PC-3 (cell line): ENCODE measurements around the gene FALEC. TPM values are rescaled to one million over a fixed set of nuclear protein-coding genes. Genes with fewer than 3 reads are reported as not detected.
A peak's percentile ranks its signal among the peaks of the same experiment; 100 is the strongest.

Experiments used
- ATAC-seq: fragments of 200-7000 bp; cut with Tn5 transposase; 2 replicates; pipeline ENCODE4 v1.9.1; 2020; ENCODE audit warnings: mild to moderate bottlenecking, moderate library complexity
- BruUV-seq: library from RNA; stranded (reverse); fragments of 400-500 nt; replicated peaks from 2 replicates; lab custom pipeline; 2021; lab: Mats Ljungman, UMichigan
- CTCF ChIA-PET: fragments of 300-600 bp; sonication (Branson Sonifier 250); formaldehyde crosslinking; loops from one replicate; lab custom pipeline; 2022; ENCODE audit warnings: antibody characterized with exemption; lab: Charles Lee
- POLR2A ChIA-PET: fragments of 300-600 bp; sonication (Branson Sonifier 250); formaldehyde crosslinking; loops from one replicate; lab custom pipeline; 2022; ENCODE audit warnings: antibody characterized with exemption; ENCODE audit not compliant: unreplicated experiment; lab: Charles Lee
- DNase-seq: peaks from one replicate; pipeline ENCODE4 v3.0.0-alpha.2; 2015
- H2AFZ ChIP-seq: fragments of 300-600 bp; sonication (generic); 2 replicates; pipeline ENCODE4 v1.6.0; 2016; ENCODE audit warnings: antibody characterized with exemption, low read length
- H3F3A ChIP-seq: fragments of 300-600 bp; sonication (generic); one replicate; pipeline ENCODE4 v1.6.0; 2017; ENCODE audit warnings: antibody characterized with exemption, low read length, control low read depth, mild to moderate bottlenecking; ENCODE audit not compliant: unreplicated experiment
- H3K27ac ChIP-seq: fragments of 300-600 bp; sonication (generic); 2 replicates; pipeline ENCODE4 v1.5.1; 2016; ENCODE audit warnings: mild to moderate bottlenecking, low read length
- H3K27me3 ChIP-seq: fragments of 300-600 bp; sonication (generic); 2 replicates; pipeline ENCODE4 v1.6.1; 2016; ENCODE audit warnings: low read length, mixed read lengths
- H3K36me3 ChIP-seq: fragments of 300-600 bp; sonication (generic); 2 replicates; pipeline ENCODE4 v1.6.1; 2016; ENCODE audit warnings: low read depth, mixed run types, low read length, mixed read lengths
- H3K4me1 ChIP-seq: fragments of 300-600 bp; sonication (generic); 2 replicates; pipeline ENCODE4 v1.5.1; 2016; ENCODE audit warnings: low read length; ENCODE audit not compliant: insufficient read depth
- H3K4me2 ChIP-seq: fragments of 300-600 bp; sonication (generic); 2 replicates; pipeline ENCODE4 v1.6.0; 2016; ENCODE audit warnings: low read length
- H3K4me3 ChIP-seq: fragments of 300-600 bp; sonication (generic); 2 replicates; pipeline ENCODE4 v1.5.1; 2016; ENCODE audit warnings: mild to moderate bottlenecking, low read length, mixed read lengths
- H3K79me2 ChIP-seq: fragments of 300-600 bp; sonication (generic); 2 replicates; pipeline ENCODE4 v1.6.1; 2017; ENCODE audit warnings: low read length, mixed read lengths
- H3K9ac ChIP-seq: fragments of 300-600 bp; sonication (generic); 2 replicates; pipeline ENCODE4 v1.6.0; 2016; ENCODE audit warnings: mild to moderate bottlenecking, low read length
- H3K9me2 ChIP-seq: fragments of 300-600 bp; sonication (generic); replicated peaks from 2 replicates; pipeline ENCODE4 v1.6.1; 2016; ENCODE audit warnings: mixed run types, low read length, mixed read lengths
- H3K9me3 ChIP-seq: fragments of 300-600 bp; sonication (generic); 2 replicates; pipeline ENCODE4 v1.6.1; 2016; ENCODE audit warnings: low read length, mixed read lengths
- H4K20me1 ChIP-seq: fragments of 300-600 bp; sonication (generic); 2 replicates; pipeline ENCODE4 v1.6.1; 2016; ENCODE audit warnings: low read length, mixed read lengths
- EZH2 ChIP-seq: fragments of 300-600 bp; sonication (generic); IDR thresholded peaks from one replicate; pipeline ENCODE4 v1.6.1; 2017; ENCODE audit warnings: antibody characterized with exemption, mild to moderate bottlenecking, low read length; ENCODE audit not compliant: unreplicated experiment
- EZH2phosphoT487 ChIP-seq: fragments of 300-600 bp; sonication (generic); IDR thresholded peaks from 2 replicates; pipeline ENCODE4 v1.6.1; 2018; ENCODE audit warnings: mild to moderate bottlenecking, antibody characterized with exemption, low read length, borderline replicate concordance
- intact Hi-C: fragments of 100-400 bp; cut with micrococcal nuclease; formaldehyde crosslinking; loops from 2 replicates; pipeline ENCODE4 v1.9.0; 2023
- total RNA-seq: library from RNA; depleted of rRNA; stranded (reverse); fragments of >200 nt; gene quantifications from 2 replicates; pipeline ENCODE4 v1.2.3, GENCODE V29; 2014
- TF ChIP-seq, protein P1 (sequence below): fragments of 300-600 bp; sonication (generic); conservative IDR thresholded peaks from 2 replicates; pipeline ENCODE4 v1.5.1; 2017; ENCODE audit warnings: antibody characterized with exemption, low read depth, mild to moderate bottlenecking, low read length

FALEC gene
- total RNA-seq, 1 experiment from 2014 or later, result 0.73 TPM

DNA sequence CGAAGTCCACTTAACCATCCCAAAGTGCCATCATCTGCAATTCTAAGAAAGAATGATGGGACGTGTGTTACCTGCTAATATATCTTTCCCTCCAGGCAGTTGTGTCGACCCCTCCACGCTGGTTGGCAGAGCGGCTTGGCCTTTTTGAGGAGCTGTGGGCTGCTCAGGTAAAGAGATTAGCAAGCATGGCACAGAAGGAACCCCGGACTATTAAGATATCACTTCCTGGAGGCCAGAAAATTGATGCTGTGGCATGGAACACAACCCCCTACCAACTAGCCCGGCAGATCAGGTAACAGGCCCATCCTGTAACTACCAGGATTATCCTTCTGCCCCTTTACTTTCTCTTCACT lies 27.8 kb upstream of the FALEC start:
- peak; percentile 10 for ATAC-seq
- ChIA-PET CTCF (interaction anchor here (0.6 to 0.8 kb wide), 2 partner anchors 29 to 435 kb away, joined by 3 read pairs; no protein-coding TSS in a partner anchor), POLR2A (interaction anchor here (0.7 kb wide), 1 partner anchor 14 kb away, joined by 4 read pairs; no protein-coding TSS in a partner anchor)
- no peaks in the 10 kb centered on the region for H3K9me2 ChIP-seq
- H3K4me3 ChIP-seq, result peak overlapping the region; percentile 84
- no peak for DNase-seq
- peaks cover 10% of the 10 kb centered on the region for H3K79me2 ChIP-seq
- H3K4me2 ChIP-seq, result peak overlapping the region; percentile 90
- H3K4me1 ChIP-seq, result peaks cover 7% of the 10 kb centered on the region
- no peaks in the 10 kb centered on the region for H4K20me1 ChIP-seq
- peak overlapping the region; percentile 83 for H3K9ac ChIP-seq
- H3K9me3 ChIP-seq, result no peaks in the 10 kb centered on the region
- H2AFZ ChIP-seq, result peak overlapping the region; percentile 99
- intact Hi-C loops, result loop anchor here (5.0 kb wide), 1 partner anchor 40 kb away; no protein-coding TSS in a partner anchor
- no peaks in the 10 kb centered on the region for H3K27me3 ChIP-seq
- TF ChIP-seq, protein P1, sequence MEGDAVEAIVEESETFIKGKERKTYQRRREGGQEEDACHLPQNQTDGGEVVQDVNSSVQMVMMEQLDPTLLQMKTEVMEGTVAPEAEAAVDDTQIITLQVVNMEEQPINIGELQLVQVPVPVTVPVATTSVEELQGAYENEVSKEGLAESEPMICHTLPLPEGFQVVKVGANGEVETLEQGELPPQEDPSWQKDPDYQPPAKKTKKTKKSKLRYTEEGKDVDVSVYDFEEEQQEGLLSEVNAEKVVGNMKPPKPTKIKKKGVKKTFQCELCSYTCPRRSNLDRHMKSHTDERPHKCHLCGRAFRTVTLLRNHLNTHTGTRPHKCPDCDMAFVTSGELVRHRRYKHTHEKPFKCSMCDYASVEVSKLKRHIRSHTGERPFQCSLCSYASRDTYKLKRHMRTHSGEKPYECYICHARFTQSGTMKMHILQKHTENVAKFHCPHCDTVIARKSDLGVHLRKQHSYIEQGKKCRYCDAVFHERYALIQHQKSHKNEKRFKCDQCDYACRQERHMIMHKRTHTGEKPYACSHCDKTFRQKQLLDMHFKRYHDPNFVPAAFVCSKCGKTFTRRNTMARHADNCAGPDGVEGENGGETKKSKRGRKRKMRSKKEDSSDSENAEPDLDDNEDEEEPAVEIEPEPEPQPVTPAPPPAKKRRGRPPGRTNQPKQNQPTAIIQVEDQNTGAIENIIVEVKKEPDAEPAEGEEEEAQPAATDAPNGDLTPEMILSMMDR, result no peak
- TF ChIP-seq EZH2phosphoT487 (no peak), EZH2 (no peak)
- BruUV-seq, result TSS peak; percentile 84
- peaks cover 22% of the 10 kb centered on the region for H3K36me3 ChIP-seq
- no peak overlapping the region for H3K27ac ChIP-seq
- no peaks in the 10 kb centered on the region for H3F3A ChIP-seq

DNA sequence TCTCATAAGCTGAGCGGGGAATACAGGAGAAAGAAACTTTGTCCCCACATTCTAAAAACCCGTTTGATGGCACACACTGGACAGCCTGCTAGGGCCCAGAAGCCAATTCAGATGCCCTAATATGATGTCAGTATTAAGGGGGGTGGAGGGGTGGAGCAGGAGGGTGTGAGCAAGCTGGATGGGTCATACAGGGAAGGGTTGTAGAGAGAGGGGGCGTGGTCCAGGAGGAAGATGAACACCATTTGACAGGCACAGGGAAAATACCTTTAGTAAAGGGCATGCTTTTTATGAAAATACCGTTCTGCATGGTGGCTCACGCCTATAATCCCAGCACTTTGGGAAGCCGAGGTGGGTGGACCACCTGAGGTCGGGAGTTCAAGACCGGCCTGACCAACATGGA lies 22.4 kb upstream of the FALEC start:
- Histone ChIP-seq H4K20me1 (no peaks in the 10 kb centered on the region), H3K4me1 (peaks cover 2% of the 10 kb centered on the region), H3K27ac (no peak overlapping the region), H3K4me3 (no peak overlapping the region), H3K27me3 (no peaks in the 10 kb centered on the region), H3K9ac (no peak overlapping the region), H3F3A (no peaks in the 10 kb centered on the region), H3K9me2 (no peaks in the 10 kb centered on the region), H2AFZ (no peak overlapping the region), H3K9me3 (no peaks in the 10 kb centered on the region), H3K4me2 (no peak overlapping the region), H3K36me3 (peaks cover 32% of the 10 kb centered on the region), H3K79me2 (peaks cover 1% of the 10 kb centered on the region)
- ATAC-seq (no peak), DNase-seq (peak; percentile 25)
- BruUV-seq, result no TSS peak
- ChIA-PET POLR2A (interaction anchor here (0.5 kb wide), 1 partner anchor 465 kb away, joined by 13 read pairs; no protein-coding TSS in a partner anchor), CTCF (no interaction called here)
- intact Hi-C loops, result no loop called here
- TF ChIP-seq EZH2phosphoT487, result no peak
- no peak for TF ChIP-seq EZH2
- TF ChIP-seq, protein P1, result no peak

DNA sequence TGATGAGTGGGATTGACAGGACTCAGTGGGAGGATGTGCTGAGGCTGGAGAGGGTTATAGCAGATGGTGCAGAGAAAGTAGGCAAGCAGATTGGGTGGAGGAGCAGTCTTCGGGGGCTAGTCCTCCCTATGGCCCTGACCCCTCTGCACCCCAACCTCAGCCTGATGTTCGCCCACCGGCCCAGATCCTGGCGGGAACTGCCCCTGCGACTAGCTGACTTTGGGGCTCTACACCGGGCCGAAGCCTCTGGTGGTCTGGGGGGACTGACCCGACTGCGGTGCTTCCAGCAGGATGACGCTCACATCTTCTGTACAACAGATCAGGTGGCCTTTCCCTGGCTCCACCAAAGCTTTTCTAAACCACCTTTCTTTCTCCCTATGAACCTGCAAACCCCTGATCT lies 17.2 kb upstream of the FALEC start:
- ATAC-seq (no peak), DNase-seq (no peak)
- BruUV-seq, result no TSS peak
- H3F3A ChIP-seq, result no peaks in the 10 kb centered on the region
- TF ChIP-seq EZH2phosphoT487 (no peak), EZH2 (no peak)
- TF ChIP-seq, protein P1, result no peak
- H3K4me2 ChIP-seq, result no peak overlapping the region
- H3K9me3 ChIP-seq, result no peaks in the 10 kb centered on the region
- H3K36me3 ChIP-seq, result peaks cover 16% of the 10 kb centered on the region
- no peaks in the 10 kb centered on the region for H3K27me3 ChIP-seq
- H3K9ac ChIP-seq, result no peak overlapping the region
- H3K27ac ChIP-seq, result no peak overlapping the region
- H3K4me1 ChIP-seq, result no peaks in the 10 kb centered on the region
- POLR2A ChIA-PET, result no interaction called here
- intact Hi-C loops, result no loop called here
- no peaks in the 10 kb centered on the region for H3K79me2 ChIP-seq
- H4K20me1 ChIP-seq, result no peaks in the 10 kb centered on the region
- no peak overlapping the region for H2AFZ ChIP-seq
- no peaks in the 10 kb centered on the region for H3K9me2 ChIP-seq
- CTCF ChIA-PET, result no interaction called here
- no peak overlapping the region for H3K4me3 ChIP-seq
